Measurements from ENCODE around the gene GDPD3.

GDPD3 gene

GRCh38 chr16:30147843-30148510 lies 34.6 kb upstream of the GDPD3 start:
- TF ChIP-seq CTCF (IDR thresholded peaks at IDR 0.05; ENCODE audit: borderline replicate concordance, insufficient read depth, low read depth, low read length), result no peak

GRCh38 chr16:30145657-30146056 lies 32.3 kb upstream of the GDPD3 start:
- no peak overlapping the region for H3K4me3 ChIP-seq (ENCODE audit: low read depth, low read length)
- TF ChIP-seq CTCF (IDR thresholded peaks at IDR 0.05; ENCODE audit: borderline replicate concordance, insufficient read depth, low read depth, low read length), result no peak

More at GRCh38 chr16:30147843-30148510, 34.6 kb upstream of the GDPD3 start:
- no peak overlapping the region for H3K4me3 ChIP-seq (ENCODE audit: low read depth, low read length)

GRCh38 chr16:30144917-30145316 lies 31.6 kb upstream of the GDPD3 start:
- no peak for TF ChIP-seq CTCF (IDR thresholded peaks at IDR 0.05; ENCODE audit: borderline replicate concordance, insufficient read depth, low read depth, low read length)
- no peak overlapping the region for H3K4me3 ChIP-seq (ENCODE audit: low read depth, low read length)

GRCh38 chr16:30144017-30144416 lies 30.7 kb upstream of the GDPD3 start:
- TF ChIP-seq CTCF (IDR thresholded peaks at IDR 0.05; ENCODE audit: borderline replicate concordance, insufficient read depth, low read depth, low read length), result no peak
- no peak overlapping the region for H3K4me3 ChIP-seq (ENCODE audit: low read depth, low read length)

GRCh38 chr16:30143347-30143702 lies 30.0 kb upstream of the GDPD3 start:
- H3K4me3 ChIP-seq (ENCODE audit: low read depth, low read length), result no peak overlapping the region
- no peak for TF ChIP-seq CTCF (IDR thresholded peaks at IDR 0.05; ENCODE audit: borderline replicate concordance, insufficient read depth, low read depth, low read length)

- no peak overlapping the region for H3K4me3 ChIP-seq (ENCODE audit: low read depth, low read length)
- TF ChIP-seq CTCF (IDR thresholded peaks at IDR 0.05; ENCODE audit: borderline replicate concordance, insufficient read depth, low read depth, low read length), result peak; percentile 47; the same call in 1 of the 2 replicates
These were observed 29.5 kb upstream of the GDPD3 start for GRCh38 chr16:30142672-30143346.

- no peak overlapping the region for H3K4me3 ChIP-seq (ENCODE audit: low read depth, low read length)
- no peak for TF ChIP-seq CTCF (IDR thresholded peaks at IDR 0.05; ENCODE audit: borderline replicate concordance, insufficient read depth, low read depth, low read length)
These were observed 28.4 kb upstream of the GDPD3 start for GRCh38 chr16:30141750-30142149.

Measured in GM12875 (cell line).